ENCODE measurements around the gene RELL2.
"Not testable (repeated sequence)": the region's sequence is repeated elsewhere in the genome, so short reads cannot be mapped to it uniquely, and the experiment has no call there.

The RELL2 gene, protein sequence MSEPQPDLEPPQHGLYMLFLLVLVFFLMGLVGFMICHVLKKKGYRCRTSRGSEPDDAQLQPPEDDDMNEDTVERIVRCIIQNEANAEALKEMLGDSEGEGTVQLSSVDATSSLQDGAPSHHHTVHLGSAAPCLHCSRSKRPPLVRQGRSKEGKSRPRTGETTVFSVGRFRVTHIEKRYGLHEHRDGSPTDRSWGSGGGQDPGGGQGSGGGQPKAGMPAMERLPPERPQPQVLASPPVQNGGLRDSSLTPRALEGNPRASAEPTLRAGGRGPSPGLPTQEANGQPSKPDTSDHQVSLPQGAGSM

DNA sequence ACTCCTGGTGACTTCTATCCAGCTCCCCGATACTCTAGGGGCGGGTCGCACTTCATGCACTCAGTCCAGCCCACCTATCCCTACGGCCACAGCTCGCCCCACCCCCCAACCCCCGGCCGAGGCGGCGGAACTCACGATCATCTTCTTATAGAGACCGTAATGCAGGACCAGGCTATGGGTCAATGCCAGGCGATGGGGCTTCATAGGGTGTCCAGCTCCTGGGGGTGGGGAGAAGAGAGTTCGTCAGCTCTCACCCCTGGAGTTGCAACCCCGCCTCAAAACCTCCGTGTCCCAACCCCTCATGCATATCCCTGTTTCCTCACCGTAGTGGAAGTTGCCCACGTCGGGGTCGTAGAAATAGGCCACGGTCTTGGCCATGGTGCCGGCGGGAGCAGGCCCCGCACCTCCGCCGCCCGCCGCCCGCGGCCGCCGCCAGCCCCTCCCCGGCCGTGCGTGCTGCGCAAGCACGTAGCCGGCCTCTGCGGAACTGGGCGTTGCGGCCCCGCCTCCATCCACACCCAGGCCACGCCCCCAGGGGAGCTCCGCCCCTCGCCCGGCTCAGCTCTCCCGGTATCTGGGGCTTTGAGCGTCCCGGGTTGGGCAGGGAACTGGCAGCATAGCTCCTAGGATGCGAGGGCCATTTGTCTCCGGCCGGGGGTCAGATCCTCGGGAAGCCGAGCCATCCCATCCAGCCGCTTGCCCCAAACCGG, at the start of gene RELL2, which contains the start of gene HDAC3:
RELL2 (plus strand) TSS at position 585 of the 710 bp plus-strand sequence. CDS start 1,229 bp downstream, outside the sequence.
HDAC3 (minus strand) TSS at position 437 of the 710 bp plus-strand sequence; CDS start at position 378, 59 bp downstream.
- peak; percentile 83 to 92 (median 90) for DNase-seq

DNA sequence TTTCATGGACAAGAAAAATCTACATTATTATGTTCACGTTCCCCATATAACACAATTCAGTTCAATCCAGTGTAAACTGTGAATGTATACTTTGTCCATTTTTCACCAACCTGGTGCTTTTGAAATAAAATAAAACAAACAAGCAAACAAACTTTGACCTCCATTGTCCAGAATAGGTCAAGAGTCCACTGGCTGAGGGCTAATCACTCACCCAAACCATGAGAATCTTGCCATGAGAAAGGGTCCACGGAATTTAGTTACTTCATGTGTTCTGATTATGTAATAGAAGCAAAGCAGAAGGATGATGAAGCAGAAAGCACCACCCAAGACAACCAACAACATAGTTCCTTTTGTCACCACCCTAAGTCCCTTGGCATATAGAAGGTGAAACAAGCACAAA, 46.7 kb upstream of the RELL2 start:
- no peak for DNase-seq

DNA sequence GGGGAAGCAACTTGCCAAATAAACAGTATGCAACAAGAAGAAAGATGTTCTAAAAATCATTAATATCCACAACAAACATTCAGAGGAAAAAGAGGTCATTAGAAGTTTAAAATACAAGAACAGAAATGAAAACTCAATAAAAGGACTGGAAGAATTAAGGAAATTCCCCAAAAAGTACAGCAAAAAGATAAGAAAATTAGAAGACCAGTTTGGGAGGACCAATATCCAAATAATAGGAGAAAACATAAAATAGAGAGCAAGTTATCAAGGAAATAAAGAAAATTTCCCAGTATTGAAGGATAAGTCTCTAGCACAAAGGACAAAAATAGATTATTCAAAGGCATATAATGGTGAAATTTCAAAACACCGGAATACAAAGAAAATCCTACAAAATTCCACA, 39.9 kb upstream of the RELL2 start:
- DNase-seq = no peak

DNA sequence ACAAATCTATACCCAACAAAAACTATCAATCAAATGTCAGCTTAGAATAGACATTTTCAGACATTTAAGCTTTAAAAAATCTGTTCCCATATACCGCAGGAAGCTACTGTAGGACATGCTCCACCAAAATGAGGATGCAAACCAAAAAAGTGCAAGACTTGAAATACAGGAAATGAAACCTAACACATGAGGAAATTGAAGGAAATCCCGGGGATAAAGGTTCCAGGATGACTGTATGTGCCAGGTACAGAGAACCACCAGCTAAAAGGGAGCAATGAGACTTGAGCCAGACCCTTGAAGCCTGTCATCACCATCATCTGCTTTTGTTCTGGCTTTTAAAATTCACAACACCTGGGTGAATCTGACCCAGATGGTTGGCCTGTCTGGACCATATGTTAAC, 39.4 kb upstream of the RELL2 start:
- DNase-seq = no peak

DNA sequence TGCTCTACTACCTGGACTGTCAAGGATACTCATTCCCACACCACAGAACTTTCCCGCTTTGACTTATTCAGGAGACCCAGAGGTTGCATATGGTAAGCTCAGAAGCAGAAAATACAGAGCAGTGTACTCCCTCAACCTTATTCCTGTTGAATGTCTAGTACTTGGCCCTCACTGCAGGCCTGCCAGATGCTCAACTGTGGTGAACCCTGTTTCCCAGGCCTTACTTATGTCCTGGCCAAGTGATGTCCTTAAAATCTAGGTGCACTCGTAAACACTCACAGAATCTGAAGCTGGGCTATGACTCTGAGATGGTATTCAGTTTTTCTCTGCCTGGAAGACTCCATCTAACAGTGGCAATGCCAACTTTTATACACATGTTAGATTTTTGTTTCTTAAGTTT, 39.0 kb upstream of the RELL2 start:
- no peak for DNase-seq

DNA sequence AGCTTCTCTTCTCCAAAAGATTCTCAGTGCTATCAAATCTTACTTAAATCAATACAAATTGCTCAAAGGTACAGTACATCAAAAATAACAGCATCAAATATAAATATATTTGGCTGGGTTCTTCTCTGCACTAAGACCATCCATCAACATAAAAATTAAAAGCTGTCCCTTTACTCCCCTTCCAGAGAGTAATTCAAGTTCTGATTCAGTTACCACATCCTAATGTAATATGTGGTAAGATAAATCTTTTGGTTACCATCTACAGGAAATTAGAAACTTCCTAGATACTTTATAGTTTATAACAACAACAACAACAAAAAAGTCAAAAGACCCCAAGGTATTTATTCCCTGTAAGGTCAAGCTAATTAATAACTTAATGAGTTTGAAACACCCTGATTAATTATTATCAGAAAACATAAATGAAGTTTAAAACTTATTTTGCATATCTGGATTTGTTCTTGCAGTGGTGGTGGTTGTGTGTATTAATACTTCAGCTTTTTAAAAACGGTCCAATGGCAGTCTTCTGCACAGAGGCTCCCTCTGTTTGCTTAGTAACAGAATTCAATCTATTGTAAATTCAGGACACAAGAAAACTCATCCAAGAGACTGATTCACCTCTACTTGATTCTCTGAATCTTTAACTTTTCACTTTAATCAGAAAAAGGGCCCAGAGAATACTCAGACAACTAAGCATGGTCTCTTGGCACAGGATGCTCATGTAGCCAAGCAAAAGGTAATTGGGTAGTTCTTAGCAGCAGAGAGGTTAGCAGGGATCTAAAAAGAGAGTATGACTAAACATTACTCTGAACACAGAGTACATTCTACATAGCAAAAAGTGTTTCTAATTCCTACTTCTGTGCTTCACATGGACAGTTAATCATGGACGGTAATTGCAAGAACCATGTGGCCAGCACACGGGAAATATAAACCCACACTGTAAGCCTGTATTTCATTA, 38.1 kb upstream of the RELL2 start:
- no peak for DNase-seq

DNA sequence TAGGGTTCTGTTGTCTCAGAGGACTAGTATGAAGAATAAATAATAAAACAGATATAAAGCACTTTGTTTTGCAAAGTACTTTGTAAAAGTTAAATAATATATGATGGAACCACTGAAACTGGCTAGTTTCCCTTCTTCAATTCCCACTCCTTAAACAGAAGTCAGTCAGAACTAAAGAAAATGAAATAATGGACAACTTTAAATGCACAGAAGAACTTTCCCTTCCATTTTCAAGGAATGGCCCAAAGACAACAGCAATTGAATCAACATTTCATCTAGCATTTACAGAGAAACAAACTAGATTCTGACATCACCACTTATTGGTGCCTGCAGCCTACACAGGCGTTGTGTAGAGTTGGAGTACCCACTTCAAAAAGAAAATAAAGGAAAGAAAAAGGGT, 34.2 kb upstream of the RELL2 start:
- no peak for DNase-seq

DNA sequence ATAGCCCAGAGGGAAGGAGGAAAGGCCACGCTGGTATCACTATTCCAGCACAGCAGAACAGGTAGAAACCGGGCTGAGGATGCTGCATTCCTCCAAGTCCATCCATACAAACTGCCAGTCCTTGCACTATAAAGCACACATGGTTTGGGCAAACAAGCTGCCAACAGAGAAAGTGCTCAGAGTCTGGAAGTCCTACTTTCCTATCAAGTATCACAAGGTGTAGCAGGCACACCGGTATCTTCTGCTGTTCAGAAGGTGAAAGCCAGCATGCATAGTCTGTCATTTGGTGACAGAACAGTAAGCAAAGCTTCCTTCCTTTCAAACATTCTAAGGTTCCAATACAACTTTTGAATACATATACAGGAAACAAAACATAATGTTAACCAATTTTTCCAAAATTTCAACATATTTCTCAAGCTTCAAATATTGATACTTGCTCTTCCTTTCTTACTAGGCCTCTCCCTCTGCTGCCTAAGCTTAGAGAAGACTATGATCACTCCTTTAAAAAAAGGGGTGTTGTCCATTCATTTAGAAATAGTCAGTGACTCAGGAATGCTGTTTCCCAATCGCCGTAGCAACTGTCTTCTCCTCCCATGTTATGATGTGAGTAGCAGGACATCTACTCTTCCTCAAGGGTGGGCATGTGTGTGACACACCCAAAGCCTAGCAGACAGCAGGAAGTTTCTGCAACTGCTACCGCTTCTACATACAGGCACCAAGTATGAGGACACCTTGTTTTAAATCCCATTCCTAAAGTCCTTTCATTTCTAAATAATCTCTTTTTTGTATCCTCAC, 32.7 kb upstream of the RELL2 start:
- DNase-seq = no peak

DNA sequence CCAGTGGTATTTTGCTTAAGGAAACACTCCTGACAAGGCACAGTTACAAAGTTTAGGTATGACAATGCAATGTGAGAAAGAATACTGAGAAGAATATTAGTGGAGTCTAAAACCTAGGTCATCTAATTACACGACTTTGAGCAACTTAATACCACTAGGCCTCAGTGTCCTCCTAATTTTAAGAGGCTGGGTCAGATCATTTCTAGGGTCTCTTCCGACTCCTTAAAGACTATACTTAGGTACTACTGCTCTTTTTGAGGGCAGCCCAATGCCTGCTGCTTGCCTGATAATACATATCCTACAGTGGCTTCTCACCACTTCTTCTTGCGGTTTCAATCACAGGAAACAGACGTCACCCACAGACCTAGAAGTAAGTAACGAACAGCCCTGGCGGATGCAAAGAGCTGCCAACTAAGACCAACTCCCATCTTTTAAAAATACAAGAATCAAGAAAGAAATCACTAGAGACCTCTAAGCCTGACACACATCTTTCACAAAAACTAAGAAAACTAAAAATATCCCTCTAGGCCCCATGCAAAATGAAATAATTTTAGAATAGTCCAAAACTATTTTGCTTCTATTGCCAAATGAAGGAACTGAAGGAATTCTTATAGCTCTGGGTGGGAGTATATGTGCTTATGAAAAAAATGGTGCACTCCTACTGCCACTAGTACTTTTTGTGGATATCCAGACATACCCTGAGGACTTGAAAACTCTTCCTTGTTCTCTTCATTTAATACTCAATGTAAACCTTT, 31.1 kb upstream of the RELL2 start:
- peak in 2 of 4 experiments; percentile 30 to 33 for DNase-seq

DNA sequence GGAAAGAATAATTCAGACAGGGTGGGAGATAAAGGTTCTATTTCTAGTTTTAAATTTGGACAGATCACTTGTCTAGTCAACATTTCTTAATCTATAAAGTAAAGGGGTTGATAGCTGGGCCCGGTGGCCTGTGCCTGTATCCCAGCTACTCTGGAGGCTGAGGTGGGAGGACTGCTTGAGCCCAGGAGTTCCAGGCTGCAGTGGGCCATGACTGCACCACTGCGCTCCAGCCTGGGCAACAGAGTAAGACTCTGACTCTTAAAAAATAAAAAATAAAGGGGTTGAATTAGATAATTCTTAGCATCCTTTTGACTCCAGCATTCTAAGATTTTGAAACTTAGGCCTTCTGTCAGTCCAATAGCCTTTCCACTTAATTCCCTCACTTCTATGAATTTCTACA, 28.8 kb upstream of the RELL2 start:
- no peak for DNase-seq

DNA sequence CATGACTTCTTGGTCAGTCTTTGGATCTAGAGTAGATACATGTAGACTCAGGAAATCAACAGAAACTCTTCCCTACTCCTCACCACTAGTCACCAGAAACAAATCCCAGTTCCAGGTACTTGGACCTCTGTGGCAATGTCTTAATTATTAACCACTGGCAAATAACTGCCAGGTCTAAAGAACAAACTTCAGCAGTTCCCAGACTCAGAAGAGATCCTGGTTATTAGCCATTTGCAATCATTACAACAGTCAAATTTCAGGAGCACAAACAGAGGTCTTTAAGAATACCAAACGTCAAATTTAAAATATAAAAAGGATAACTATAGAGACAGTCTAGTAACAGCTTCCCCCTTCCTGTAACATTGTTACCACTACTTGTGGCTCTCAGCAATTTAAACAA, 28.2 kb upstream of the RELL2 start:
- DNase-seq = no peak

DNA sequence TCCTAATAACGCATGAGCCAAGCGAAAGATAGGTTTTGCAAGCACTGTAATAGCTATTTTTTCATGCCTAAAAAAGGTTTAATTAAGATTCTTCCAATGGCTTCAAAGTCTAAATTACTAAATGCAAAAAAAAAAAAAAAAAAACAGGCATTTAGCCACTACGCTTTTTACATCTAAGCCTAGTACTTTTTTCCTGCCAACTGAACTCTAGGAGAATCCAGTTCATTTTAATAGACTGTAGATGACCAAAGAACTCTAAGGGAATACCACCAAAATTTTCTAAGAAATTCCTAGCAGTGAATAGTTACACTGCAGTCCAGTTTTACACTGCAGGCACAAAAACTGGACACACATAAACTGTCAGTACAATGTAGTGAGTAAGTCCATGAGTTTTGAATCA, 27.8 kb upstream of the RELL2 start:
- no peak for DNase-seq

DNA sequence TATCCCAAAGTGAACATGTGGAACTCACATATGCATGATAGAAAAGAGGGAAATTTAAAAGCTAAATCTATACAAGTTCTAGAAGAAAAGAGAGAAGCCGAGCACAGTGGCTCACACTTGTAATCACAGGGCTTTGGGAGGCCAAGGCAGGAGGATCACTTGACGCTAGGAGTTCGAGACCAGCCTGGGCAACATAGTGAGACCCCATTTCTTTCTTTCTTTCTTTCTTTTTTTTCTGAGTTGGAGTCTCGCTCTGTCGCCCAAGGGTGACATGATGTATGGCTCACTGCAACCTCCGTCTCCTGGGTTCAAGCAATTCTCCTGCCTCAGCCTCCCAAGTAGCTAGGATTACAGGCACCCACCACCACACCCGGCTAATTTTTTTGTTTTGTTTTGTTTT, 26.9 kb upstream of the RELL2 start:
- not testable (repeated sequence) for DNase-seq

DNA sequence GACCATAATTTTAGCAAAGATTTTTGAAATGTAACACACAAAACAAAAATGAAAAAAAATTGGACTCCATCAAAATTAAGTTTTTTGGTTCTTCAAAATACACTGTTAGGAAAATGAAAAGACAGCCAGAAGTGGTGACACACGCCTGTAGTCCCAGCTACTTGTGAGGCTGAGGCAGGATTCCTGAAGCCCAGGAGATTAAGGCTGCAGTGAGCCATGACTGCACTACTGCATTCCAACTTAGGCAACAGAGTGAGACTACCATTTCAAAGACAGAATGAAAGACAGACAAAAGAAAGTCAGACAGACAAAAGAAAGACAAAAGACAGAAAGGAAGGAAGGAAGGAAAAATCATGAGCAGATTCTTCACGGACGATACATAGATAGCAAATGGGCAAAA, 25.5 kb upstream of the RELL2 start:
- DNase-seq = no peak

DNA sequence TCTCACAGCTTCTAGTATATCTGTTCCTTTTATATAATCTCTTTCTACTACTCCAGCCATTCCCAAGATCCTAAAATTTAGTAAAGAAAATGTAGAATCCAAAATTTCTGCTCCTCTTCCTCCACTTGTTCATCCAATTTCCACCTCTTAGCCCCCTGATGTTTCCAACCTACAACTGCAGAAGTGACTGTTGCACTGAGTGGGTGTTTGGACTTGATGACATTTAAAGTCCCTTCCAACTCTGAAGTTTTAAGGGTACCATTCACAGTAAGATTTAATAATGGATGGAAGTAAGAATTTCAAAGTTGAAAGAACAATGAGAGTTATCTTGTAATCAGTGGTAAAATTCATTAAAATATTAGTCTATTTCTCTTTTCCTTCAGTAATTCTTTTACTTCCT, 23.5 kb upstream of the RELL2 start:
- DNase-seq = no peak

DNA sequence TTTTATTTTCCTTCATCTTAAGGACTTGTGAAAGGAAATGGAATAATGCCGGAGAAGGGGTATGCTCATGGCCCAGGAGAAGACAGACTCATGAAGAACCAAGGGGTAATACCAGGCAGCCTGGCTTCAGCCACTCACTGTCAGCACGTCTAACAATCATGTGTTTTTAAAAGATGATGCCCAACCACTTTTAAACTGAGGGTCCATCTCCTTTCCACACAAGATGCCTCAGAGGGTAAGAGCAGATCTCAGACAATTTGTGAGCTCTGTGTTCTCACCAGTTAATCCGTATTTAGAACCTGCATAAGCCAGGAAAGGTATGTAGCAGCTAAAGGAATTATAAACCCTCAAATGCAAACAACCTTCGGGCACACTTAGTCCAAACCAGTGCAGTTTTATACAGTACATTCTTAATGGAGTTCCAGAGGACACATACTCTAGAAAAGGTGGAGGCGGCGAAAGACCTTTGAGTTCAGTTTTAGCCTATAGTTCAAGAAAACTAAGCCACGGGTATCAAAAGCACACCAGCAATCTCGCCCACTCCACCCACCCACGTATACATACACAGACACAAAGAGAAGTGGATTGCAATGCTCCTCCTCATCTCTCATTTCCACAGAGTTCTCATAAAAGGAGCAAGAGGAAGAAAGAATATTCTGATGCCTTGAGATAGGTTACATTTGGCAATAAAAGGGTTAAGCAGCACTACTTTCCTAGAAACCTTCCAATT, 20.6 kb upstream of the RELL2 start:
- DNase-seq = no peak

DNA sequence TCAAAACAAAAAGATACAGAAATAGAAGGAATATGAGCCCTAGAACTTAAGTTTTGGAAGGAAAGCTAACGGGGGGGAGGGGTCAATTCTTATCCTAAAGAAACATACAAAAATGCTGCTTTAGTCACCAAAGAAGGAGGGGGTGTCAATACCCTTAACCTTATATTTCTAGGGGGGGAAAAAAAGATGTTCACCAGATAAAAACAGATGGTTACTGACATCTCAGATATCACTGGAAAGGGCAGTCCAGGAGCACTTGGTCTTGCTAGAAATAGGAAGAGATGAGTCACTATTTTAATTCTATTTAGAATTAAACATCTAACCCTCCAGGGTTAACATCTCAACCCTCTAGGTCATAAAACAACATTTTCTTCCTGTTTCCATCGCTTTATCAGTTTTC, 19.7 kb upstream of the RELL2 start:
- no peak for DNase-seq

DNA sequence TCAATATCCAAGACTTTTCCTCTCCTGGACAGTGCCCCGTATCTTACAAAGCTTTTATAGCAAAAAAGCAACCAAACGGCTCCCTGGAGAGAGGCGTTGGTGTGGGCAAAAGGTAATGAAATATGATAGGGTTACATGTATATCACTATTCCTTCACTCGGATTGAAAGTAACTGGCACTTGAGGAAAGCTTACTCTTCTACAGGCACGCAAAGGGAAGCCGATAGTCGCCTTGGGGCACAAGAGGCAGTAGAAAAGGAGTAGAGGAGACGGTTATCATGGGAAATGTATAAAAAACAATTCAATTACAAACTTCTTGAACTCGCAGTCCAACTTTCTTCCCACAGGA, 19.1 kb upstream of the RELL2 start:
- DNase-seq = no peak

DNA sequence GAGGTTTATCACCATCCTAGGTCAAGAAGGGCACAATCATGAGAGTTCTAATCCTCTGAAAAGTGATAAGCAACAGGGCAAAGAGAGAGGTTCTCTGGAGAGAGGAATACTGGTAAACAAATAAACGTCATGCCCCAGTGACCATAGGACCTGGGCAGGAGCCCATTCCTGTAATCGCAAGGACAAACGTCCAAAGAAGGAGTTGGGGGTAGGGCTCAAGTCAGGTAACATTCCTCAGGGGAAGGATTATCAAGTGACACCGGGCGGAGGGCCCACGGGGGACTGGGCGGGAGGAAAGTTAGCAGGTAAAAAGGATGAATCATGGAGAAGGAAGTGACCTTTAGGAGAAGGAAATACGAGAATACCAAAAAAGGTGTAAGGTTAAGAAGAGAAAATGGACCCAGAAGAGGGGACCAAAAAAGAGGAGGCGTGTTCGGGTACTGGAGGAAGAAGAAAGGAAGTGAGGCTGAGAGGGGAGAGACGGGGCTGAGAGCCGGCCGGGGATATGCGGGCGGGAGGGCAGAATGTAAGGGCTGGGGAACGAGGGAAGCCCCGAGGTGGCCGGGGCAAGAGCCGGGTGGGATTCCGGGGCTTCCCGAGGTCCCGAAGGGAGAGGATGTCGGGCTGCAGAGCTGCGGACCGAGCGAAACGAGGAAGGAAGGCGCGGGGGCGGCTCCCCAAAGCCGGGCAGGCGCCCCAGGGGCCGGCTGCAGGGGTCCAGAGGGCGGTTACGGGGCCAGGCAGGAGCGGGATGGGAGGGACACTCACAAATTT, 18.6 kb upstream of the RELL2 start:
- DNase-seq = peak in 2 of 4 experiments; percentile 37 to 39

Data from activated naive CD4-positive, alpha-beta T cell (primary cell).